Measurements from ENCODE around the gene METTL27. TPM values are rescaled to one million over a fixed set of nuclear protein-coding genes. Genes with fewer than 3 reads are reported as not detected.
"Not testable (repeated sequence)": the region's sequence is repeated elsewhere in the genome, so short reads cannot be mapped to it uniquely, and the experiment has no call there.

METTL27 gene
- total RNA-seq, 1 donor from 2014 or later = 3.1 TPM

DNA sequence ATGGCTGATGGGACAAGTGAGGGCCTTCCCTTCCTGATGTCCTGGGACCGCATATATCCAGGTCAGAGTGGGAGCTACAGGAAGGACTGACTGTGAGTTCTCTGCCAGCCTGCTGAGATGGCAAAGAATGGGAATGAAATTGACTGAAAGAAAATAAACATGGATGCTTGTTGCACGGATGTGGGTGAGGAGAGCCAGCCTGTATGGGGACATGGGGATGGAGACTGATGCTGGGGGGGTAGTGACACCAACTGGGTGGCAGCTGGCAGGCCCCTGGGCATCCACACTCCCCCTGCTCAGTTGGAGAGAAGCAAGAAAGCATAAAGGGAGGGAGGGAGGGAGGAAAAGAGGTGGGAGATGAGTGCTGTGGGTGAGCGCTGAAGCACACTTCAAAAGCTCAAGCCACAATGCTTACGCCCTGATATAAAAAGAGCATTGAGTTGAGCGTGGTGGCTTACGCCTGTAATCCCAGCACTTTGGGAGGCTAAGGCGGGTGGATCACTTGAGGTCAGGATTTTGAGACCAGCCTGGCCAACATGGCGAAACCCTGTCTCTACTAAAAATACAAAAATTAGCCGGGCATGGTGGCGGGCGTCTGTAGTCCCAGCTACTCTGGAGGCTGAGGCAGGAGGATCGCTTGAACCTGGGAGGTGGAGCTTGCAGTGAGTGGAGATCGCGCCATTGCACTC, 20.6 kb downstream of the METTL27 start:
- DNase-seq (ENCODE audit: low spot score) = not testable (repeated sequence)

DNA sequence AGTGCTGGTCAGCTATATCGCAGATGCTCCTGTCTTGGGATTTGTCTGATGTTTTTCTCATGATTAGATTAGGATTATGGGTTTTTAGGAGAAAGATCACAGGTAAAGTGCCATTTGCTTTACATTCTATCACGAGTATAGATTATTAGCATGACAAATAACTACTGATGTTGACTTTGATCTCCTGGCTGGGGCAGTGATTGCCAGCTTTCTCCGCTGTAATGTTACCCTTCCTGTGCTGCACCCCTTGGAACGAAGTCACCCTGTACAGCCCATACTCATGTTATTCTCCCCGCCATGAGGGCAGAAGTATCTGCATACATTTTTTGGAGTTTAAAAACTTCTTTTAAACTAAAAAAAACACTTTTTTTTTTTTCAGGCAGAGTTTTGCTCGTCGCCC, 22.3 kb downstream of the METTL27 start:
- no peak for DNase-seq (ENCODE audit: low spot score)

DNA sequence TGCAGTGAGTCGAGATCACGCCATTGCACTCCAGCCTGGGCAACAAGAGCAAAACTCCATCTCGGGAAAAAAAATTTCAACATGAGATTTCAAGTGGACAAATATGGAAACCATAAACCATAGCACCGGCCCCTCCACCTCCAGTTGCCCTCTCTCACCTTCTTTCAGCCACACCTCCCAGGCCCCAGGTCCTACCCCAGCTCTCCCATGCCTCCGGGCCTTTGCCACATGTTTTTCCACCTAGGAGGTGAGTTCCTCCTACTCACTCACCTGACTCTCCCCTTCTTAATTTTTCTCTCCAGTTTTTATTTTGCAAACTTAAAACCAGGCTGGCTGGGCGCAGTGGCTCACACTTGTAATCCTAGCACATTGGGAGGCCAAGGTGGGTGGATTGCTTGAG, 25.2 kb downstream of the METTL27 start:
- no peak for DNase-seq (ENCODE audit: low spot score)

DNA sequence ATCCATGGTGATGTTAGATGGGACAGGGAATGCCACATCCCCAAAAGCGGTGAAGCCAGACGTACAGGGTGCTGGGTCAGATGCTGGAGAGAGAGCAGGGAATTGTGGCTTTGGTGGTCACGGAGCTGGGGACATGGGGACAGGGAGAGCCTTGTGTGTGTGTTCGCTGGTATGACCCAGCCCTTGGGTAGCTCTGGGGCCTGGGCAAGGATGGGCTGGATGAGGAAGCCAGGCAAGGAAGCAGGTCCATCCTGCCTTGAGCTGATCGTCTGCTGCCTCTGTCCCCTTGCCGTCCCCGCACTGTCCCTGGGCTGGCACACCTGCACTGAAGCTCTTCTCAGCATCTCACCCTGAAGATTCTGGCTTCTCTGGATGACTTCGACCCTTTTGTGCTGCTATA, 26.9 kb downstream of the METTL27 start:
- no peak for DNase-seq (ENCODE audit: low spot score)

DNA sequence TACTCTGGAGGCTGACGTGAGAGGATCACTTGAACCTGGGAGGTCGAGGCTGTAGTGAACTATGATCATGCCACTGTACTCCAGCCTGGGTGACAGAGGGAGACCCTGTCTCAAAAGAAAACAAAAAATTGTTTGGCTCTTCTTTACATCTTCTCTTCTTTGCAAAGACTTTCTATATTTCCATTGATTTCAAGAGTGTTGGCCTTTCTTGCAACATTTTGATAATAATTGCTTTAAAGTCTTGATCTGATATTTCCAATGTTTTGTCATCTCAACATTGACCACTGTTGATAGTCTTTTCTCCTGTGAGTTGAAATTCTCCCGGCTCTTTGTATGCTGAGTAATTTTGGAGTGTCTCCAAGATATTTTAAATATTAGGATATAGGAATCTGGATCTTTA, 29.3 kb downstream of the METTL27 start:
- DNase-seq (ENCODE audit: low spot score) = no peak

DNA sequence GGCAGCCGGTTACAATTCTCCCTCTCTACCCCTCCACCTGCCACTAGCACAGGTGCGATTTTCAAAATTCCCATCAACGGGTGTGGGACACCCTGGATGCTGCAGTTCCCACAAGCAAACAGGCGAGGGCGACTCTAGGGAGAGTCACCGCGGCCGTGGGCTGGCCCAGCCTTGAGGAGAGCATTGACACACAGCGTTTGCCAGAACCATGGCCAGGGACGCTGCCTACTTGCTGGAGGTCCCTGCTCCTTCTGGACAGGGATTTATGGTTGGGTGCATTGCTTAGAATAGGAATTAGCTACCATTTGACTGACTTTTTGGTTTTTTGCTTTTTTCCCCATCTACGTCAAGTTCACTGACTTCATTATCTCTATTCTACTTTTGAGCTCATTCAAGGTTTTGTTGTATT, 30.6 kb downstream of the METTL27 start:
- peak; percentile 58 for DNase-seq (ENCODE audit: low spot score)

DNA sequence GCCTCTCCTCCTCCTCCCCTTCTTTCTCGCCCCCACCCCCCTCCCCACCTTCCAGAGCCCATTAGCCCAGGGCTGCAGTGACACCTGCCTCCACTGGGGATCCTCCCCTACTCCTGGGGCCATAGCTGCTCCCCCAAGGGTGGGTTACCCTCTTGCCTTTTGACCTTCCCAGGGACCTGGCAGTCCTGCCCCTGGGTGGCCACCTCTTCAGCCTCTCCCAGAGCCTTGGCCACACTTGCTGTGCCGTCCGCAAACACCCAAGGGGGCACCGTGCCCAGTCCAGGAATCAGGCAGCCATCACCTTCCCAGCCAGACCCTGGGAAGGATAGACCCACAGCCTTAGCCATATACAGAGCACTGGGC, 31.3 kb downstream of the METTL27 start:
- no peak for DNase-seq (ENCODE audit: low spot score)

DNA sequence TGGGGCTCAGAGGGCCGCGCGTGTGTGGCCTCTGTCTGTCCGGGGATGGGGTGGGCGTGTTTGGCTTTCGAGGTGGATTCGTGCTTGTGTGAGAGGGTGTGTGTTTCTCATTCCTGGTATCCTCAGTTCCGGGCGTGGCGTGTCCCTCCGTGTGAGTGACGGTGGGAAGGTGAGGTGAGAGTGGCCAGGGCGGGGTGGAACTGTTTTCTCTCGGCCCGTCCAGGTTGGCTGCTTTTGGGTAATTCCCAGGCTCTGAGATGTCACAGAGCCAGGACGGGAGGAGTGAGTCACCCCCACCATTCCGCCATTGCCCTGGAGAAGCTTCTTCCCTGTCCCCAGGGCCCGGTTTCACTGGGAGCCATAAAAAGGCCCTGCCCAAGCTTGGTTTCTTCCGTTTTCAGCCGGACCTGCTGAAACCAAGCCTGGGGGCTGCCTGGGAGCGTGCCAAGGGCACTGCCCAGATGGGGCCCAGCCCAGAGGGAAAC, 32.8 kb downstream of the METTL27 start:
- DNase-seq (ENCODE audit: low spot score) = no peak

DNA sequence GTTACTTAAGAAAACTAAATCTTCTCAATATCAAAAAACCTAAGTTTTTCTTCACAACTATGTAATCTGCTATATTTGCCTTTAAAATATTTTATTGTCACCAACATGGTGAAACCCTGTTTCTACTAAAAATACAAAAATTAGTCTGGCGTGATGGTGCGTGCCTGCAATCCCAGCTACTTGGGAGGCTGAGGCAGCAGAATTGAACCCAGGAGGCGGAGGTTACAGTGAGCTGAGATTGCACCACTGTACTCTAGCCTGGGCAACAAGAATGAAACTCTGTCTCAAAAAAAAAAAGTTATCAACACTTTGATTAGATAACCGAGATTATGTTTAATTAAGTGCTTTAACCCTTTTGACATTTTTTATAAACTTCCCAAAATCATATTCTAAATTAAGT, 39.9 kb downstream of the METTL27 start:
- no peak for DNase-seq (ENCODE audit: low spot score)

DNA sequence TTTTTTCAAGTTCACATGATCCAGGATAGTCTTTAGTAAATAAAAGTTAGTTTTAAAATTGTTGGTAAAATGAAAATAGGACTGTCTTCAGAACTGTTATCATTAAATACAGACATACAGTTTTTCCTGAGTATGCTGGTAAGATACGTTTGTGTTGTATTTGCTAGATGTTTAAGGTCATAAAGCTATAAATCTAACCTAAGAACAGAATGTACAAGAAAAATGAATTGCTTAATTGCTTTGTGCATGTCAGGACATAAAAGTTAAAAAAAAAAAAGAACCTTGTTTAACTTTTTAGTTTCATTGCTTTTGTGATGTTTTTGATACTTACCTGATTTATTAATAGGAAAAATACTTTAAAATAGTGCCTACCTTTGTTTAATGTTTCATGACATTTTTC, 40.7 kb downstream of the METTL27 start:
- DNase-seq (ENCODE audit: low spot score) = no peak

DNA sequence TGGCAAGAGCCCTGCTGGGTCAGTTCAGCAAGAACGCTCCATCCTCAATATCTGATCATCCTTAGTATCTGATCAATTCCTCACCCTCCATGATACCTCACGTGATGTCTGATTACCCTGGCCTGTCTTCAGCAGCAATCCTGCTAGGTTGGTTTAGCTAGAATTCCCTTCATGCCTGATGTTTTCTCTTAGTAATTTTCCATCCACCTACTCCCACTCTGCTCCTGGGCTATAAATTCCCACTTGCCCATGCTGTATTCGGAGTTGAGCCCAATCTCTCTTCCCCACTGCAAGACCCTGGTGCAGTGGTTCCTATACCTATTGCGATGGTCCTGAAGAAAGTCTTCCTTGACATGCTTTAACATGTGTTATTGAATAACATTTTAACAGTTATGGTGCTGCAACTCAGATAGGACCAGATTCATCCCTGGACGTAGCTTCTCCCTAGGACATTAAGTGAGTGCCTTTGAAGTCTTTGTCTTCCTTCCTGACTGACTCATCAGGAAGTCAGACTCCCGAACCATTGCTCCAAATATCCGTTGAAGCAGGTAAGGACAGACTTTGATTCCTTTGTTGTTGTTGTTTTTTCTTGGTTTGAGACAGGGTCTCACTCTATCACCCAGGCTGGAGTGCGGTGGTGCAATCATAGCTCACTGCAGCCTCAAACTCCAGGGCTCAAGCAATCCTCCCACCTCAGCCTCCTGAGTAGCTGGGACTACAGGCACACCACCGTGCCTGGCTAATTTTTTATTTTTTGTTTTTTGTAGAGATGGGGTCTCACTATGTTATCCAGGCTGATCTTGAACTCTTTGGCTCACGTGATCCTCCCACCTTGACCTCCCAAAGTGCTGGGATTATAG, 42.8 kb downstream of the METTL27 start:
- no peak for DNase-seq (ENCODE audit: low spot score)

DNA sequence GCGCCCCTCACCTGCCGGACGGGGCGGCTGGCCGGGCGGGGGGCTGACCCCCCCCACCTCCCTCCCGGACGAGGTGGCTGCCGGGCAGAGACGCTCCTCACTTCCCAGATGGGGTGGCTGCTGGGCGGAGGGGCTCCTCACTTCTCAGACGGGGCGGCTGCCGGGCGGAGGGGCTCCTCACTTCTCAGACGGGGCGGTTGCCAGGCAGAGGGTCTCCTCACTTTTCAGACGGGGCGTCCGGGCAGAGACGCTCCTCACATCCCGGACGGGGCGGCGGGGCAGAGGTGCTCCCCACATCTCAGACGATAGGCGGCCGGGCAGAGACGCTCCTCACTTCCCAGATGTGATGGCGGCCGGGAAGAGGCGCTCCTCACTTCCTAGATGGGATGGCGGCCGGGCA, 45.1 kb downstream of the METTL27 start:
- not testable (repeated sequence) for DNase-seq (ENCODE audit: low spot score)

DNA sequence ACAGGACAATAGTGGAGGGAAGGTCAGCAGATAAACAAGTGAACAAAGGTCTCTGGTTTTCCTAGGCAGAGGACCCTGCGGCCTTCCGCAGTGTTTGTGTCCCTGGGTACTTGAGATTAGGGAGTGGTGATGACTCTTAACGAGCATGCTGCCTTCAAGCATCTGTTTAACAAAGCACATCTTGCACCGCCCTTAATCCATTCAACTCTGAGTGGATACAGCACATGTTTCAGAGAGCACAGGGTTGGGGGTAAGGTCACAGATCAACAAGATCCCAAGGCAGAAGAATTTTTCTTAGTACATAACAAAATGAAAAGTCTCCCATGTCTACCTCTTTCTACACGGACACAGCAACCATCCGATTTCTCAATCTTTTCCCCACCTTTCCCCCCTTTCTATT, 45.7 kb downstream of the METTL27 start:
- DNase-seq (ENCODE audit: low spot score) = not testable (repeated sequence)

DNA sequence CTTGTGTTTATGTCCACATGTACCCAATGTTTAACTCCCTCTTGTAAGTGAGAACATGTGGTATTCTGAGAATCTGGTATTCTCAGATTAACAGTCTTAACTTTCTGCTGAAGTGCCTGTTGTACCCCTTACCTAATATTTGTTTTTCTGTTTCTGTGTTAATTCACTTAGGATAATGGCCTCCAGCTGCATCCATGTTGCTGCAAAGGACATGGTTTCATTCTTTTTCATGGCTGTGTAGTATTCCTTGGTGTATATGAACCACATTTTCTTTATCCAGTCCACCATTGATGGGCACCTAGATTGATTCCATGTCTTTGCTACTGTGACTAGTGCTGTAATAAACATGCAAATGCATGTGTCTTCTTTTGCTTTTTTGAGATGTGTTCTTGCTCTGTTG, 47.1 kb downstream of the METTL27 start:
- DNase-seq (ENCODE audit: low spot score) = not testable (repeated sequence)

DNA sequence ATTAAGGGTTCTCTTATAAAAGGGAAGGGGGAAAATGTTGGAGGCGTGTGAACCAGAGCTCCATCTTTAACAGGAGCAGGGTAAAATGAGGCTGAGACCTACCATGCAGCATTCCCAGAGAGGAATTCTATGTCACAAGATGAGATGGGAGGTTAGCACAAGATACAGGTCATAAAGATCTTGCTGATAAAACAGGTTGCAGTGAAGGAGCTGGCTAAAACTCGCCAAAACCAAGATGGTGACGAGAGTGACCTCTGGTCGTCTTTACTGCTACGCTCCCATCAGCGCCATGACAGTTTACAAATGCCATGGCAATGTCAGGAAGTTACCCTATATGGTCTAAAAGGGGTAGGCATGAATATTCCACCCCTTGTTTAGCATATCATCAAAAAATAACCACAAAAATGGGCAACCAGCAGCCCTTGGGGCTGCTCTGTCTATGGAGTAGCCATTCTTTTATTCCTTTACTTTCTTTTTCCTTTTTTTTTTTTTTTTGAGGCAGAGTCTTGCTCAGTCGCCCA, 51.1 kb downstream of the METTL27 start:
- not testable (repeated sequence) for DNase-seq (ENCODE audit: low spot score)

DNA sequence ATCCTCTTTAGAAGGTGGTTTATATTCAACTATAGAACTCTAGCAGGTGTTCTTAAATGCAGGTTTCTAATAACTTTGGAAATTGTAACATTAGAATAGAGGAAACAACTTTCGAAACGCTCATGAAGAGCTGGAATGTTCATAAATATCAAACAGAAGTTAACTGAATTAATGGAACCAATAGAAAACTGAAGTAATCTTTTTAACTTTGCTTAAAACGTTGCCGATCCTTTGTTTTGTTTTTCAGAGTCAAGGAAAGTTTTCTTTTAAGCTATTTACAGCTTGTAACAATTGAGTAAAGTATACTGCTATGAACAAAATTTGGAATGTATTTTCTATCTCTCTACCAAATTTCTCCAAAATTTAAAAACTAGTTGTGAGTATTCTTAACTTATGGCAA, 53.3 kb downstream of the METTL27 start:
- no peak for DNase-seq (ENCODE audit: low spot score)

DNA sequence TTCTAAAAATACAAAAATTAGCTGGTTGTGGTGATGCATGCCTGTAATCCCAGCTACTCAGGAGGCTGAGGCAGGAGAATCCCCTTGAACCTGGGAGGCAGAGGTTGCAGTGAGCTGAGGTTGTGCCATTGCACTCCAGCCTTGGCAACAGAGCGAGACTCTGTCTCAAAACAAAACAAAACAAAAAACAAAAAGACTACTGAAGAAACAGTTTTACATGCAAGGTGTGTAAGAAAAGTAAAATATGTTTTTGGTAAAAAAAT, 54.6 kb downstream of the METTL27 start:
- DNase-seq (ENCODE audit: low spot score) = not testable (repeated sequence)

DNA sequence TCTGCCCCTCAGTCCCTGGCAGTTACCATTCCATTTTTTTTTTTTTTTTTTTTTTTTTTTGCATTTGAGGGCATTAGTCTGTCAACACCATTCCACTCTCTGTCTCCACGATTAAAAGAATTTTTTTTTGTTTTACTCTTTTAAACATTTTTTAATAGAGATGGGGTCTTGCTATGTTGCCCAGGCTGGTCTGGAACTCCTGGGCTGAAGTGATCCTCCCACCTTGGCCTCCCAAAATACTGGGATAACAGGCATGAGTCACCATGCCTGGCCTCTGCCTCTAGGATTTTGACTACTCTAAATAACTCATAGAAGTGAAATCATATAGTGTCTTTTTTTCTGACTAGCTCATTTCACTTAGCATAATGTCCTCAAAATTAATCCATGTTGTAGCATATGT, 55.7 kb downstream of the METTL27 start:
- DNase-seq (ENCODE audit: low spot score) = no peak

Other genes with a start within 250 kb of the METTL27 start
- gene MLXIPL, start 218.0 kb downstream of the METTL27 start, total RNA-seq = 117 TPM
- gene VPS37D, start 174.7 kb downstream of the METTL27 start, total RNA-seq = 13.5 TPM
- 15.9 TPM for gene DNAJC30, start 159.1 kb downstream of the METTL27 start, total RNA-seq
- gene BUD23, start 158.9 kb downstream of the METTL27 start, total RNA-seq = 57.6 TPM
- 33.8 TPM for gene STX1A, start 122.8 kb downstream of the METTL27 start, total RNA-seq
- 55.8 TPM for gene ABHD11, start 103.7 kb downstream of the METTL27 start, total RNA-seq
- gene CLDN3, start 72.2 kb downstream of the METTL27 start, total RNA-seq = 129 TPM
- gene CLDN4, start 11.5 kb downstream of the METTL27 start, total RNA-seq = 201 TPM
- not detected for gene TMEM270, start 18.6 kb upstream of the METTL27 start, total RNA-seq
- gene ELN, start 185.7 kb upstream of the METTL27 start, total RNA-seq = 70.3 TPM
- 26.9 TPM for gene LIMK1, start 241.3 kb upstream of the METTL27 start, total RNA-seq

Data from mucosa of gallbladder (tissue), 1 donor.